HepG2 (cell line): ENCODE data around the gene SOX4. TPM values are rescaled to one million over a fixed set of nuclear protein-coding genes. Genes with fewer than 3 reads are reported as not detected.

Experiments
- EZH2 ChIP-seq: conservative IDR thresholded peaks from 2 replicates; pipeline ENCODE4 v1.6.1; 2012; ENCODE audit warnings: mild to moderate bottlenecking, low read depth, low read length, moderate library complexity
- KAT8 ChIP-seq: IDR thresholded peaks from 2 replicates; pipeline ENCODE4 v1.6.1; 2016; ENCODE audit warnings: missing genetic modification reagents, missing compliant biosample characterization
- MYNN ChIP-seq: sonication (generic); formaldehyde crosslinking; IDR thresholded peaks from 2 replicates; pipeline ENCODE4 v1.4.0; 2020; ENCODE audit warnings: mild to moderate bottlenecking, low read depth, missing genetic modification reagents
- NR2F6 ChIP-seq, 2 experiments: IDR thresholded peaks; 2 replicates each; pipeline ENCODE4 v1.6.1; 2016; ENCODE audit warnings: antibody characterized with exemption in 1 of 2, mild to moderate bottlenecking in 1 of 2
- SIX1 ChIP-seq: sonication (generic); formaldehyde crosslinking; IDR thresholded peaks from 2 replicates; pipeline ENCODE4 v1.4.0; 2020; ENCODE audit warnings: missing genetic modification reagents, borderline replicate concordance
- SMAD9 ChIP-seq: sonication (generic); formaldehyde crosslinking; IDR thresholded peaks from 2 replicates; pipeline ENCODE4 v1.5.1; 2020; ENCODE audit warnings: mild to moderate bottlenecking, missing genetic modification reagents
- YY1 ChIP-seq: IDR thresholded peaks from 2 replicates; pipeline ENCODE4 v1.6.1; 2011; ENCODE audit warnings: low read length, low read depth, moderate library complexity, mild to moderate bottlenecking; ENCODE audit not compliant: insufficient read depth, insufficient replicate concordance
- ZNF225 ChIP-seq: sonication (generic); formaldehyde crosslinking; IDR thresholded peaks from 2 replicates; pipeline ENCODE4 v1.4.0; 2020; ENCODE audit warnings: mild to moderate bottlenecking, missing genetic modification reagents
- ZNF251 ChIP-seq: sonication (generic); formaldehyde crosslinking; IDR thresholded peaks from 2 replicates; pipeline ENCODE4 v1.9.0; 2021; ENCODE audit warnings: mild to moderate bottlenecking, missing genetic modification reagents
- ZNF430 ChIP-seq: sonication (generic); formaldehyde crosslinking; IDR thresholded peaks from 2 replicates; pipeline ENCODE4 v1.9.0; 2021; ENCODE audit warnings: mild to moderate bottlenecking, missing genetic modification reagents
- ZNF530 ChIP-seq: sonication (generic); formaldehyde crosslinking; IDR thresholded peaks from 2 replicates; pipeline ENCODE4 v1.5.0; 2020; ENCODE audit warnings: low read depth, mild to moderate bottlenecking, missing genetic modification reagents
- ZNF563 ChIP-seq: sonication (generic); formaldehyde crosslinking; IDR thresholded peaks from 2 replicates; pipeline ENCODE4 v1.8.0; 2022; ENCODE audit warnings: mild to moderate bottlenecking, moderate library complexity, missing genetic modification reagents
- ZNF674 ChIP-seq: sonication (generic); formaldehyde crosslinking; IDR thresholded peaks from 2 replicates; pipeline ENCODE4 v1.5.0; 2020; ENCODE audit warnings: low read depth, mild to moderate bottlenecking, missing genetic modification reagents
- ZNF773 ChIP-seq: sonication (generic); formaldehyde crosslinking; IDR thresholded peaks from 2 replicates; pipeline ENCODE4 v1.4.0; 2020; ENCODE audit warnings: missing genetic modification reagents, borderline replicate concordance
- polyA plus RNA-seq, 8 experiments: library from polyadenylated mRNA; depleted of rRNA in 3 of 8; stranded (reverse) in 7 of 8; unstranded in 1 of 8; fragments of >200 nt; fragmentation: Illumina TruSeq in 4 of 8; extraction: Trizol in 4 of 8; gene quantifications; 2 replicates each; pipeline versions ENCODE4 v1.2.1 to v1.2.3, GENCODE V29; 2011 to 2016; ENCODE audit warnings: low read depth in 4 of 8, missing spikeins in 1 of 8, mixed read lengths in 1 of 8; ENCODE audit not compliant: insufficient read depth in 1 of 8
- total RNA-seq, 5 experiments: library from RNA; depleted of rRNA; stranded (reverse); fragments of >200 nt; fragmentation: Illumina TruSeq; extraction: Trizol; gene quantifications; 2 replicates each; pipeline ENCODE4 v1.2.3, GENCODE V29; 2016; ENCODE audit warnings: low read depth in 1 of 5
- TF ChIP-seq, protein P1 (sequence below): sonication (generic); formaldehyde crosslinking; conservative IDR thresholded peaks from 2 replicates; pipeline ENCODE4 v1.4.0; 2020; ENCODE audit warnings: mild to moderate bottlenecking, missing genetic modification reagents, moderate library complexity
- TF ChIP-seq, protein P2 (sequence below): sonication (generic); formaldehyde crosslinking; IDR thresholded peaks from 2 replicates; pipeline ENCODE4 v1.5.0; 2020; ENCODE audit warnings: mild to moderate bottlenecking, low read depth, missing genetic modification reagents, borderline replicate concordance
- TF ChIP-seq, protein P3 (sequence below): IDR thresholded peaks from 2 replicates; pipeline ENCODE4 v1.6.1; 2018; ENCODE audit warnings: missing genetic modification reagents
- TF ChIP-seq, protein P4 (sequence below): sonication (generic); formaldehyde crosslinking; conservative IDR thresholded peaks from 2 replicates; pipeline ENCODE4 v1.8.1; 2023; ENCODE audit warnings: missing genetic modification reagents
- TF ChIP-seq, protein P5 (sequence below): IDR thresholded peaks from 2 replicates; pipeline ENCODE4 v1.6.1; 2016; ENCODE audit warnings: low read depth

Gene SOX4
- total and polyA plus RNA-seq, 2 of the 13 experiments (the other 11 are each of a cell fraction or from before 2014, with no cell fraction given), result 2.6 to 3.4 TPM

DNA sequence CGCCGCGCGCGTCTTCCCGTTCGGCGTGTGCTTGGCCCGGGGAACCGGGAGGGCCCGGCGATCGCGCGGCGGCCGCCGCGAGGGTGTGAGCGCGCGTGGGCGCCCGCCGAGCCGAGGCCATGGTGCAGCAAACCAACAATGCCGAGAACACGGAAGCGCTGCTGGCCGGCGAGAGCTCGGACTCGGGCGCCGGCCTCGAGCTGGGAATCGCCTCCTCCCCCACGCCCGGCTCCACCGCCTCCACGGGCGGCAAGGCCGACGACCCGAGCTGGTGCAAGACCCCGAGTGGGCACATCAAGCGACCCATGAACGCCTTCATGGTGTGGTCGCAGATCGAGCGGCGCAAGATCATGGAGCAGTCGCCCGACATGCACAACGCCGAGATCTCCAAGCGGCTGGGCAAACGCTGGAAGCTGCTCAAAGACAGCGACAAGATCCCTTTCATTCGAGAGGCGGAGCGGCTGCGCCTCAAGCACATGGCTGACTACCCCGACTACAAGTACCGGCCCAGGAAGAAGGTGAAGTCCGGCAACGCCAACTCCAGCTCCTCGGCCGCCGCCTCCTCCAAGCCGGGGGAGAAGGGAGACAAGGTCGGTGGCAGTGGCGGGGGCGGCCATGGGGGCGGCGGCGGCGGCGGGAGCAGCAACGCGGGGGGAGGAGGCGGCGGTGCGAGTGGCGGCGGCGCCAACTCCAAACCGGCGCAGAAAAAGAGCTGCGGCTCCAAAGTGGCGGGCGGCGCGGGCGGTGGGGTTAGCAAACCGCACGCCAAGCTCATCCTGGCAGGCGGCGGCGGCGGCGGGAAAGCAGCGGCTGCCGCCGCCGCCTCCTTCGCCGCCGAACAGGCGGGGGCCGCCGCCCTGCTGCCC, 1.1 kb downstream of the SOX4 start (continued):
- TF ChIP-seq SIX1 (CRISPR knock-in tag) (no peak), EZH2 (peak; percentile 44; the same call in 1 of the 2 replicates), ZNF225 (peak; percentile 87; the same call in 1 of the 2 replicates), NR2F6 (IDR thresholded peaks at IDR 0.05) (no peak), NR2F6 (CRISPR knock-in tag; IDR thresholded peaks at IDR 0.05) (no peak), ZNF674 (CRISPR knock-in tag) (no peak), ZNF773 (CRISPR knock-in tag) (no peak), SMAD9 (CRISPR knock-in tag) (no peak), KAT8 (CRISPR knock-in tag) (no peak), ZNF430 (CRISPR knock-in tag) (0 out of 2 replicates have a peak, but pooled peaks have one; percentile 63), ZNF530 (CRISPR knock-in tag) (no peak), ZNF251 (CRISPR knock-in tag) (no peak), YY1 (no peak), ZNF563 (peak; percentile 65; the same call in 1 of the 2 replicates), MYNN (CRISPR knock-in tag) (no peak)
- TF ChIP-seq, protein P1, sequence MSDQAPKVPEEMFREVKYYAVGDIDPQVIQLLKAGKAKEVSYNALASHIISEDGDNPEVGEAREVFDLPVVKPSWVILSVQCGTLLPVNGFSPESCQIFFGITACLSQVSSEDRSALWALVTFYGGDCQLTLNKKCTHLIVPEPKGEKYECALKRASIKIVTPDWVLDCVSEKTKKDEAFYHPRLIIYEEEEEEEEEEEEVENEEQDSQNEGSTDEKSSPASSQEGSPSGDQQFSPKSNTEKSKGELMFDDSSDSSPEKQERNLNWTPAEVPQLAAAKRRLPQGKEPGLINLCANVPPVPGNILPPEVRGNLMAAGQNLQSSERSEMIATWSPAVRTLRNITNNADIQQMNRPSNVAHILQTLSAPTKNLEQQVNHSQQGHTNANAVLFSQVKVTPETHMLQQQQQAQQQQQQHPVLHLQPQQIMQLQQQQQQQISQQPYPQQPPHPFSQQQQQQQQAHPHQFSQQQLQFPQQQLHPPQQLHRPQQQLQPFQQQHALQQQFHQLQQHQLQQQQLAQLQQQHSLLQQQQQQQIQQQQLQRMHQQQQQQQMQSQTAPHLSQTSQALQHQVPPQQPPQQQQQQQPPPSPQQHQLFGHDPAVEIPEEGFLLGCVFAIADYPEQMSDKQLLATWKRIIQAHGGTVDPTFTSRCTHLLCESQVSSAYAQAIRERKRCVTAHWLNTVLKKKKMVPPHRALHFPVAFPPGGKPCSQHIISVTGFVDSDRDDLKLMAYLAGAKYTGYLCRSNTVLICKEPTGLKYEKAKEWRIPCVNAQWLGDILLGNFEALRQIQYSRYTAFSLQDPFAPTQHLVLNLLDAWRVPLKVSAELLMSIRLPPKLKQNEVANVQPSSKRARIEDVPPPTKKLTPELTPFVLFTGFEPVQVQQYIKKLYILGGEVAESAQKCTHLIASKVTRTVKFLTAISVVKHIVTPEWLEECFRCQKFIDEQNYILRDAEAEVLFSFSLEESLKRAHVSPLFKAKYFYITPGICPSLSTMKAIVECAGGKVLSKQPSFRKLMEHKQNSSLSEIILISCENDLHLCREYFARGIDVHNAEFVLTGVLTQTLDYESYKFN (CRISPR knock-in tag), result no peak
- TF ChIP-seq, protein P2, sequence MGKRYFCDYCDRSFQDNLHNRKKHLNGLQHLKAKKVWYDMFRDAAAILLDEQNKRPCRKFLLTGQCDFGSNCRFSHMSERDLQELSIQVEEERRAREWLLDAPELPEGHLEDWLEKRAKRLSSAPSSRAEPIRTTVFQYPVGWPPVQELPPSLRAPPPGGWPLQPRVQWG, result no peak
- TF ChIP-seq, protein P3, sequence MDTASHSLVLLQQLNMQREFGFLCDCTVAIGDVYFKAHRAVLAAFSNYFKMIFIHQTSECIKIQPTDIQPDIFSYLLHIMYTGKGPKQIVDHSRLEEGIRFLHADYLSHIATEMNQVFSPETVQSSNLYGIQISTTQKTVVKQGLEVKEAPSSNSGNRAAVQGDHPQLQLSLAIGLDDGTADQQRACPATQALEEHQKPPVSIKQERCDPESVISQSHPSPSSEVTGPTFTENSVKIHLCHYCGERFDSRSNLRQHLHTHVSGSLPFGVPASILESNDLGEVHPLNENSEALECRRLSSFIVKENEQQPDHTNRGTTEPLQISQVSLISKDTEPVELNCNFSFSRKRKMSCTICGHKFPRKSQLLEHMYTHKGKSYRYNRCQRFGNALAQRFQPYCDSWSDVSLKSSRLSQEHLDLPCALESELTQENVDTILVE (CRISPR knock-in tag), result no peak
- TF ChIP-seq, protein P4, sequence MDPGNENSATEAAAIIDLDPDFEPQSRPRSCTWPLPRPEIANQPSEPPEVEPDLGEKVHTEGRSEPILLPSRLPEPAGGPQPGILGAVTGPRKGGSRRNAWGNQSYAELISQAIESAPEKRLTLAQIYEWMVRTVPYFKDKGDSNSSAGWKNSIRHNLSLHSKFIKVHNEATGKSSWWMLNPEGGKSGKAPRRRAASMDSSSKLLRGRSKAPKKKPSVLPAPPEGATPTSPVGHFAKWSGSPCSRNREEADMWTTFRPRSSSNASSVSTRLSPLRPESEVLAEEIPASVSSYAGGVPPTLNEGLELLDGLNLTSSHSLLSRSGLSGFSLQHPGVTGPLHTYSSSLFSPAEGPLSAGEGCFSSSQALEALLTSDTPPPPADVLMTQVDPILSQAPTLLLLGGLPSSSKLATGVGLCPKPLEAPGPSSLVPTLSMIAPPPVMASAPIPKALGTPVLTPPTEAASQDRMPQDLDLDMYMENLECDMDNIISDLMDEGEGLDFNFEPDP (CRISPR knock-in tag), result no peak
- TF ChIP-seq, protein P5, sequence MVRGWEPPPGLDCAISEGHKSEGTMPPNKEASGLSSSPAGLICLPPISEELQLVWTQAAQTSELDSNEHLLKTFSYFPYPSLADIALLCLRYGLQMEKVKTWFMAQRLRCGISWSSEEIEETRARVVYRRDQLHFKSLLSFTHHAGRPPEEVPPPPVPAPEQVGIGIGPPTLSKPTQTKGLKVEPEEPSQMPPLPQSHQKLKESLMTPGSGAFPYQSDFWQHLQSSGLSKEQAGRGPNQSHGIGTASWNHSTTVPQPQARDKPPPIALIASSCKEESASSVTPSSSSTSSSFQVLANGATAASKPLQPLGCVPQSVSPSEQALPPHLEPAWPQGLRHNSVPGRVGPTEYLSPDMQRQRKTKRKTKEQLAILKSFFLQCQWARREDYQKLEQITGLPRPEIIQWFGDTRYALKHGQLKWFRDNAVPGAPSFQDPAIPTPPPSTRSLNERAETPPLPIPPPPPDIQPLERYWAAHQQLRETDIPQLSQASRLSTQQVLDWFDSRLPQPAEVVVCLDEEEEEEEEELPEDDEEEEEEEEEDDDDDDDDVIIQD (CRISPR knock-in tag), result no peak
